HS-5 (cell line): ENCODE data around the gene BTBD2.
"Not testable (repeated sequence)": the region's sequence is repeated elsewhere in the genome, so short reads cannot be mapped to it uniquely, and the experiment has no call there.

ENCODE experiments used
- DNase-seq: peaks from one replicate; pipeline ENCODE4 v3.0.0-alpha.2; 2012; ENCODE audit warnings: low read depth

BTBD2 gene

DNA sequence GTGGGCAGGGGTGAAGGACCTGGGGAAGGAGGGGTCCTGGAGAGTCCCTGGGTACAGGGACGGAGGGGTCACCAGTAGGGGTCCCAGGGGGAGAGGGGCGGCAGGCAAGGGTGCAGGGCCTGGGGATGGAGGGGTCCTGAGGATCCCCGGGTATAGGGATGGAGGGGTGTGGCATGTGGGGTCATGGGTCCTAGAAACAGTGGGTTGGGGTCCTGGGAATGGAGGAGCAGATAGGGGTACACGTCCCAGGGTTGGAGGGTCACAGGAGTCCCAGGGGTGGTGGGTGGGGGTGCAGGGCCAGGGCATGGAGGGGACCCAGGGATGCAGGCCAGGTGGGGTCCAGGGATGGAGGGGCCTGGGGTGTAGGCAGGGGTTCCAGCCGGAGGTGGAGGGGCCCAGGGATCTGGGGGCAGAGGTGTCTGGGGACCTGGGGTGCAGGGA lies 1.4 kb downstream of the BTBD2 start:
- no peak for DNase-seq

DNA sequence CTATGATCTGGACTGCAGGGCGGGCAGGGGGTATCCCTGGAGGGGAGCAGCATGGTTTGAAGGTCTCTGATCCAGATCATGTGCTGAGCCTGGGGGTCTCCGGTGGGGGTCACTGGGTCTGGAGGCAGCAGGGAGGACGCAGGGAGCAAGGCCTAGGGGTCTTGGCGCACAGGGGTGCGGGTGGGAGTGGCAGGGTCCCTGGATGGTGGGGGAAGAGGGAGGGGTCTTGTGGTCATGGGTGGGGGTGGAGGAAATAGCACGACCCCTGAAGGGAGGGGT lies 1.9 kb downstream of the BTBD2 start:
- no peak for DNase-seq

DNA sequence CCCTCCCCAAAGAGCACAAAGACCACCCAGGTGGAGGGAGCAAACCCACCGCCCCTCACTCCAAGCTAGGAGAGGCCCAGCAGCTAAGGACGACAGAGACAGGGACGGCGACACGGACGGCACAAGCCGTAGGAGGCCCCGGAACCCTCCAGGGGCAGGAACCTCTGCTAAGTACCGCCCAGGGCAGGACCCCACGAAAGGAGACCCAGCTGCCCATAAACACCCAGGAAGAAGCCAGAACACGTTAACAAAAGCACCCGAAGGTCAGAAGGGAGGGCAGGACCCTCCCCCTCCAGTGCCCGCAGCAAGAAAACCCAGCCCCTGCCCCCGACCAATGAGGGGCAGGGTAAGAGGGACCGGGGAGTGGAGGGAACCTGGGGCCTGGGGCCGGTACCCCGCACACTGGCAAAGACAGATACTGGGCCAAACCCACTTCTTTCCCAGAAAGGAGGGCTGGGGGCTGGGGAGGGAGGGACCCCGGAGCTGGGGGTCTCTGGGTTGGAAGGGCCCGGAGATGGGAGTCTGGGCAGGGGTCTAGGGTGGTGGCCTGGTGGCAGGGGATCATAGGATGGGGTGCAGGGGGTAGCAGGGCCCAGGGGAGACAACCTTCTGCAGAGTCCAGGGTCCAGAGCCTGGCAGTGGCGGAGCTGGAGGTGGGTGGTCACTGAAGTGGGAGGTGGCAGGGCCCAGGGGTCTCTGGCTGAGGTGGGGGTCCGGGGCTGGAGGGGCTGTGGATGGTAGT lies 2.4 kb downstream of the BTBD2 start:
- no peak for DNase-seq

DNA sequence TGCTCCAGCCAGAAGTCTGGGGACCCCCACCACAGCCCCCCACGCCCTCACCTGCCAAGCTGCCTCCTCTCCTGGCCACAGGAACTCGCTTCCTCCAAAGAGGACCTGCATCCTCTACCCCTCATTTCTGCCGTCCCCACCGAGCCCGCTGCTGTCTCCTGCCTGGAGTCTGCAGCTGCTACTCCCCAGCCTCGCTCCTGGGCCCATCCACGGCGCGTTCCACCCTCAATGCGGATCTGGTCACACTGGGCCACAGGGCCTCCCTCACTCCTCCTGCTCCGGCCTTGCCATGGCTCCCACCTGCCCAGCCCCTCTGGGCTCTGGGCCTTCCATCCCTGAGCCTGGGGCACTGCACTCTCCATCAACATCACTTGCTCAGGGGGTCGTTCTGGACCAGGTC lies 4.3 kb downstream of the BTBD2 start:
- DNase-seq = no peak

DNA sequence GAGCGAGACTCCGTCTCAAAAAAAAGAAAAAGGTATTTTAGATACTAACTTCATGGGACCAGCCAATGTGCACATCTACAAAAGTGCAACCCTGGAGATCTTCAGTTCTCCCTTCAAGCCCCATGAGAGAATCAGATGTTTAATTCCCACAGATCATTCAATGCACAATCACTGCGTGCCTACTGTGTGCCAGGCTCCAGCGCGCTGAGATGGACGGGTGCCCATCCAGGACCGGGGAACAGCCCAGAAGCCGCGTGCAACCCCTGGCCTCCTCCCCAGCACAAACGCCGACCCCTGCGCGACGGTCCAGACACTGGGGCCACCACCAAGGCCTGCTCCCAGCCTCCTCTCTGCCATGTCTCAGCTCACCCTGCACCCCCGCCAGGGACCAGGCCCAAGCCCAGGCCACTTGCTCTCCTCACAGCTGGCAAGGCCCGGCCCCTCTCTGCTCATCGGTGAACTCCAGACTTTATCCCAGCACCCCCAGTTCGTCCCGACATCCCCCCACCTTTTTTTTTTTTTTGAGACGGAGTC lies 5.3 kb downstream of the BTBD2 start:
- DNase-seq = no peak

DNA sequence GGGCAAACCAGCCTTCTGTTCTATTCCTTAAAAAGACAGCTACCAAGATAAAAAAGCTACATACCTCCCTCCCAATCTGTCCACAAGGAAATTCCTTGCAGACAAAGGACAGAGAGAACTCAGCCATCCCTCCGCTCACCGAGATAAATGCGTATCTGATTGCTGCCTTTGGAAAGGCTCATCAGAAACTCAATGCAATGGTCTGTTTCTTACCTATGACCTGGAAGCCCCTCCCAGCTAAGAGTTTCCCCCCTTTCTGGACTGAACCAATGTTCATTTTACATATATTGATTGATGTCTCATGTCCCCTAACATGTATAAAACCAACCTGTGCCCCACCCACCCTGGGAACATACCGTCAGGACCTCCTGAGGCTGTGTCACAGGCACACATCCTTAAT lies 11.6 kb downstream of the BTBD2 start:
- no peak for DNase-seq

DNA sequence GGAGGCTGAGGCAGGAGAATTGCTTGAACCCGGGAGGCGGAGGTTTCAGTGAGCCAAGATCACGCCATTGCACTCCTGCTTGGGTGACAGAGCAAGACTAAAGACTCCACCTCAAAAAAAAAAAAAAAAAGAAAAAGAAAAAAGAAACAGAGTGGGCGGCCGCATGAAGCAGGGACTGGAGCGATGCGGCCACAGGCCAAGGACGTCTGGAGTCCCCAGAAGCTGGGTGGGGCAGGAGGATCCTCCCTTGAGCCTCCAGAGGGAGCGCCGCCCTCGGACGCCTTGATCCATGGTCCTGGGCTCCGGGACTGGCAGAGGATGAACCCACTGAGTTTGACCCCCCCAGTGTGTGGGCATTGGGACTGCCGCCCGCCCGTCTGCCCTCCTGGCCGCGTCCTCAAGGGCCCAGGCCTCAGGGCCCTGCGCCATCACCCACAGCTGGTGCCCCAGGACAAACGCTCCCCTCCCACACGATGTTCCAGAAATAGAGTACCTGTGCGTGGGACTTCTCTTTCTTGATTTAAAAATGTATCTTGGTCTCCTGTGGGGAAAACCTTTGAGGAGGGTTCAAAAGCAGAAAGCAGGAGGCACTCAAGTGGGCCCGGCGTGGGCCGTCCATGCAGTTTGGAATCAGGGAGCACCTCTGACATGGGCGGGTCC lies 15.5 kb downstream of the BTBD2 start:
- DNase-seq = no peak

DNA sequence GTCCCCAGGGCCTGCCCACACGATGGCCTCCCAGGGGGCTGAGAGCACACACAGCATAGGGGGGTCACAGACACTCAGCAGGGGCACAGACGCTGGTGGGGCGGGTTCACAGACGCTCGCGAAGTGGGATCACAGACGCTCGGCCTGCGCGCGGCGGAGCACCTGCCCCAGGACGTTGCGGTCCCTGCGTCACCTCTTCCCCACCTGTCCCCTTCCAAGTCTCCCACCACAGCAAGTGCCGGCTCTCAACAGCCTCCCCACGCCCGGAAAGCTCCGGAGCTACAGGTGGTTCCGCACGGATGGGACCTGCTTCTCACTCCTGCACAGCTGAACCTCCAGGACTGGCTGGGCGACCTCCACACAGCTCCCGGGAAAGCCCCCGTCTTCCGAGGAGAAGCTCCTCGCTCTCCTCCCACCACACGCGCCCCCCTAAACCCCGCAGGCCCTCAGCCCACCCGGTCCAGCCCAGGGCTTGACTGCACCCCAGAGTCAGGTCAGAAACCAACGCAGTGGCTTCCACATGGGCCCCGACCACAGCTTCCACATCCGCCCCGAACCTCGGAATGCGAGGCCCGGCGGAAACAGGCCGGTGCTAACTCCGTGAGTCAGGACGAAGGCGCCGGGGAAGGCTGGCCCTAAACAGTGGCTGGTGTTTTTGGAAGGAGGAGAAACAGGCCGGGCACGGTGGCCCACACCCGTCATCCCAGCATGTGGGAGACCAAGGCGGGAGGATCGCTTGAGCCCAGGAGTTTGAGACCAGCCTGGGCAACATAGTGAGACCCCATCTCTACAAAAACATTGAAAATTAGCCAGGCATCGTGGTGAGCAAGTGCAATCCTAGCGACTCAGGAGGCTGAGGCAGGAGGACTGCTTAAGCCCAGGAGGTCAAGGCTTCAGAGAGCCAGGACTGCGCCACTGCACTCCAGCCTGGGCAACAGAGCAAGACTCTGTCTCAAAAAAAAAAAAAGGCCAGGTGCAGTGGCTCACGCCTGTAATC lies 16.5 kb downstream of the BTBD2 start:
- no peak for DNase-seq

DNA sequence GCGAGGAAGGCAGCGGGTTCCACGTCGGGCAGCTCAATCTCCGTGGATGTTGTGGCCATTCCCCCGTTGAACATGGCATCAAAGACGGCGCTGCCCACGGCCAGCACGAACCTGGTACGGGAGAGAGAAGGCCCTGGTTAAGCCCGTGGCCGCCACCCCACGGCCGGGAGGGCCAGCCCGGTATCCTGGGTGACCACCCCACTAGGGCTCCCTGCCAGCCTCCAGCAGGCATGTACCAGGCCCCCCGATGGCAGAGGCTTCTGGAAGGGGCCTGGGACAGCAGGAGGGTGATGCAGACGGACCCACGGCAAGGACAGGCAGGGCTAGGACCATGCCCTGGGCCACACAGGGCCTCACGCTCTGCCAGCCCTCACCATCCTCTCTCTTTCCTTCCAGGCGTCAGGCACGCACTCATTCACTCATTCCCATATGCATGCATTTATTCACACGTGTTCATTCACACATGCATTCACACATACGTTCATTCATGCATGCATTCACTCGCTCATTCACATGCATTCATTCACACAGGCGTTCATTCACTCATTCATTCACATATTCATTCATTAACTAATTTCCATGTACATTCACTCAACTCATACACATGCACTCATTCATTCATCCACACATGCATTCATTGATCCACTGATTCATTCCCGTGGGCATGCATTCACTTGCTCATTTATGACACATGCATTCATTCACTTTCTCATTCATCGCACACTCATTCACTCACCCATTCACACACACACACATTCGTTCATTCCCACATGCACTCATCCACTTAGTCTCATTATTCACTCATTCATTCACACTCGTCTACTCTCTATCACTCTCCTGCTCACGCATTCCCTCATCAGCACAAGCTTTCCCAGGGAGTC lies 17.9 kb downstream of the BTBD2 start:
- DNase-seq = no peak

DNA sequence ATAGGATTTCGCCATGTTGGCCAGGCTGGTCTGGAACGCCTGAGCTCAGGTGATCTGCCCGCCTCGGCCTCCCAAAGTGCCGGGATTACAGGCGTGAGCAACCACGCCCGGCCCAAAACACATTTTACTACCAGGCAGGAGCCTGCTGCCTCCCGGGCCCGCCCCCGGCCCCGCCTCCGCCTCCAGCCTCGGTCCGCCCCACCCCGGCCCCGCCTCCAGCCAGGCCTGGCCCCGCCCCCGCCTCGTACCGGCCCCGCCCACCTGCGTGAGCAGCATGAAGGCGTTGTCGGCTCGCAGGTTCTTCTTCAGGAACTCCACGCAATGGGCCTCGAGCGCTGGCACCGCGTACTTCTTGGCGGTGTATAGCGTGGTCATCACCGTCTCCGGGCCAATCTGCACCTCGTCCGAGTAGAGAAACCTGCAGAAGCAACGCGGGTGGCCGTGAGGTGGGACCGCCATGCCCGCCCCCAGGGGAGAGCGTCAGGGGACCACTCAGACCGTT lies 22.7 kb downstream of the BTBD2 start:
- no peak for DNase-seq

DNA sequence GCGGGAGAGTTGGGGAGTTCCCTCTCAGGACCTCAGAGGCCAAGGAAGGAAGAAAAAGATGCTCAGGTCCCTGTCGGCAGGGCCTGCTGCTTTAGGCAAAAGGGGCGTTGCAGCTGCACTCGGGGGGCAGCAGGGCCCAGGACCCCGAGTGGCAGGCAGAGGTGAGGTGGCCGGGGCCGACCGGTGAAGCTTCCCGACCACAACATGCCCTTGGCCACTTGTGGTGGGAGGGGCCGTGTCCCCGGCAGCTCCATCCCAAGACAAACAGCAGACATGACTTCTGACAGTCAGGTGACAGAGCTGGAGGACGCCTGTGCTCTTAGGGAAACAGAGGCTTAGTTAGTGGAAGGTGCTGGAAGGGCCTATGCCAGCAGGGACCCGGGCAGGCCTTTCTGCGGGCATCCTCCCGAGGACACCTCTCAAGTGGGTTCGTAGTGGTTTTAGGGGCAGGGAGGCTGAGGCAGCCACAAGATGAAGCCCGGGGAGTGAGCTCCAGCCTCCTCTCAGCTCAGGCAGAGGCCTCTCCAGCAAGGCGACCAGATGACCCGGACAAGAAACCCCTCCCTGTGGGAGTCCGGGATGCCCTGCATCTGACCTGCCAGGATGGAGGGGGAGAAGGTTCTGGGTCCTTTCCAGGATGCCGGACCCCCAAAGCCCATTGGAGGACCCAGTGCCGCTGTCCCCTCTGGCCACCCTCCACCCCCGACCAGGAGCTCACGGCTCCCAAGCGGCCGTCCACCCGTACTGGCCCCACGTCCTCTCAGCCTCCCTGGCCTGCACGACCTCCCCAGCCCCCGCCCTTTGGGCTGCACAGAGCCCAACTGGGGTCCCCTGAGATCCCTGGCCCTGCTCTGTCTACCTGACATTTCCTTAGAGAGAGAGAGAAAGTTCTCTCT lies 24.2 kb downstream of the BTBD2 start:
- no peak for DNase-seq

DNA sequence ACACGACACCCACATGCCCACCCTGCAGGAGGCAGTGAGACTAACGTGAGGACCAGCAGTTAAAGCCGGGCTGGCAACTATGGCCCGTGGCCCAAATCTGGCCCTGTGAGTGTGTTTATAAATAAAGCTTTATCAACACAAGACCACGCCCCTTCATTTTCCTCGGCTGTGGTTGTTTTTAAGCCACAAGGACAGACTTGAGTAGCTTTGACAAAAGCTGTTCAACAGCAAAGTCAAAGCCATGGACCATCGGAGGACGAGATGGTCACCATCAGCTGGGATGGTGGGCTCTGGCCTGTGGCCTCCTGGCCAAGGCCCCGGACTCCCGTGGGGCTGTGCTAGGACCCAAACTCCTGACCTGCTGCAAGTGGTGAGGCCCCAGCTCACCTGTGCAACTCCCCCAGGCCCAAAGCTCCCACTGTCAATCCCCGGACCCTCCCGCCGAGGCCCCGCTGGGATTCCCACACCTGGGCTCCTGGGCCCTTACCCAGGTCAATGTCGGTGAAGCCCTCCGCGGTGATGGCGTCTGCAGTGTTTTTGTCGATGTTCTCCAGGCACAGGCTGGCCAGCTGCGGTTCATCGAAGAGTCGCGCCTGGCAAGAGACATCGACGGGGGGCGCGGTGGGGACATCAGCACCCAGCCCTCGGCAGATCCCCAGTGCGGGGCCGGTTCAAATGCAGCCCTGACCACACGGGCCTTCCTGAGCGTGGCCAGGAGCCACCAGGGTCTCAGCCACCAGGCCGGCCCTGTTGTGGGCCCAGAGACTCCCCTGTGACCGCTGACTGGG lies 25.1 kb downstream of the BTBD2 start:
- no peak for DNase-seq

DNA sequence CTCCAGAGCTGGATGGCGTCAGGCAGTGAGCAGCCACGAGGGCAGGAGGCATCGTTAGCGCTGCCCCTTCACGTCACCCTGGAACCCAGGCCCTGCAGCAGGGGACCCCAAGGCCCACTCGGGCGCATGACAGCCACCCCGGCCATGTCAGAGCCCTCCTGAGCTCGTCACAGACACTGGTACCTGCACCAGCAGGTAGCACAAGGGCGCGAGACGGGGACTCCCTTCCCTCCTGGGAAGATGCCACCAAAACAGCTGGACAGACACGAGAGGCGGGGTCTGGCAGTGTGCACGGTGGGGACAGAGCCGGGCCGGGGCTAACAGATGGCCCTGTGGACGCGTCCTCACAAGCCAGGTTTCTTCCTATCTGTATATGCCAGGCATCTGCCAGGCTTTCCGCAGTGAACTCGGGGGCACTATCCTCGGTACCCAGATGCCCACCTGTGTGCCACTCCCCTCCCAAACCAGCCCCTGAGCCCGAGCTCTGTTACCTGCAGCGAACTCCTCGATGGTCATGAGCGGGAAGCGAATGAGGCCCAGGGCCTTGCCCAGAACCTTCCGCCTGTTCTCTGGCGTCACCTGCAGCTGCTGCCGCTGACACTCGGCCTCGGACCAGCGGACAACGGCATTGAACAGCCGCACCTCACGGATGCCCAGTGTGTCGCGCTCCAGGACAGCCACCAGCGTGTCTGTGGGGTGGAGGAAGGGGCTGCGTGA lies 25.8 kb downstream of the BTBD2 start:
- DNase-seq = no peak

DNA sequence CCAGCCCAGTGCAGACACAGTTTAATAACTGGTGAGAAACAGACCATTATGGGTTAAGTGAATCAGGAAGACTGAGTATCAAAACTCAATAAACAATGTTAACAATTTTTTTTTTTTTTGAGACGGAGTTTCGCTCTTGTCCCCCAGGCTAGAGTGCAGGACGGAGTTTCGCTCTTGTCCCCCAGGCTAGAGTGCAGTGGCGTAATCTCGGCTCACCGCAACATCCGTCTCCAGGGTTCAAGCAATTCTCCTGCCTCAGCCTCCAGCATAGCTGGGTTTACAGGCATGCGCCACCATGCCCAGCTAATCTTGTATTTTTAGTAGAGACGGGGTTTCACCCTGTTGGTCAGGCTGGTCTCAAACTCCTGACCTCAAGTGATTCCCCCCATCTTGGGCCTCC lies 27.1 kb downstream of the BTBD2 start:
- DNase-seq = not testable (repeated sequence)

DNA sequence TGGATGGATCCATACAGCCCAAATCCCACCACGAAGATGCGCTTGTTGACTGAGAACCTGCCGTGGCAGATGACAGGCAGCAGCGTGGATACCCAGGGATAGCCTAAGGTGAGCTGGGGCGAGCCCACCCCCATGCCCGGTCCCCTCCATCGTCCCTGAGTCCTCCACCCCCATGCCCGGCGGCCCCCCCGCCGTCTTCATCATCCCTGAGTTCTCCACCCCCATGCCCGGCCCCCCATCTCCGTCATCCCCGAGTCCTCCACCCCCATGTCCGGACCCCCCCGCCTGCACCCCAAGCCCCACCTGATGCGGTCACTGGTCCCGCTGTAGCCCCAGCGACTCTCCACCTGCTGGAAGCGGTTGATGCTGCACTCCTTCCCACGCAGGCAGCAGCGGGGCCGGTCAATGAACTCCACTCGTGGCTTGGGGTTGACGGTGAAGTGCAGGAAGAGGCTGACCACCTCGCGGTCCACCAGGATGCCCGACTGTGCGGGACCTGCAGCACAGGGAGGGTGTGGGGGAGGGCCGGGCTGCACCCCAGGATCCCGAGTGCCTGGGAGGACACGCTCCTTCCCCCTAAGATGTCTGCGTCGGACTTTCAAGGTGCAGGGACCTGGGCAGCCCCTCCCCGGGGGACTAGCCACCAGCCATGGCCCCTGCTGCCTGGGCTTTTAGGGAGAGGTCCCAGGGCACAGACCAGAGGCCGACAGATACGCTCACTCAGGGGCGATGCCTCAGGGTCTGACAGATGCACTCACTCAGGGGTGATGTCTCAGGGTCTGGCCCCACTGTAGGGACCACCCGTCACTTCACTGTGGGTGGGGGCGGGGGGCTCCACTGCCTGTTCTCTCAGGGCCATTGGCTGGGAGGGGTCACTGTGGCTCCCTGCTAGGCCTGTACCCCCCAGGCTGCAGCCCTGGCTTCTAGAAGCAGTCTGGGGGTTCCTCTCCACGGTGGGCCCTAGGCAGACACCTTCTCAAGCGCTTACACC lies 28.0 kb downstream of the BTBD2 start:
- DNase-seq = no peak

DNA sequence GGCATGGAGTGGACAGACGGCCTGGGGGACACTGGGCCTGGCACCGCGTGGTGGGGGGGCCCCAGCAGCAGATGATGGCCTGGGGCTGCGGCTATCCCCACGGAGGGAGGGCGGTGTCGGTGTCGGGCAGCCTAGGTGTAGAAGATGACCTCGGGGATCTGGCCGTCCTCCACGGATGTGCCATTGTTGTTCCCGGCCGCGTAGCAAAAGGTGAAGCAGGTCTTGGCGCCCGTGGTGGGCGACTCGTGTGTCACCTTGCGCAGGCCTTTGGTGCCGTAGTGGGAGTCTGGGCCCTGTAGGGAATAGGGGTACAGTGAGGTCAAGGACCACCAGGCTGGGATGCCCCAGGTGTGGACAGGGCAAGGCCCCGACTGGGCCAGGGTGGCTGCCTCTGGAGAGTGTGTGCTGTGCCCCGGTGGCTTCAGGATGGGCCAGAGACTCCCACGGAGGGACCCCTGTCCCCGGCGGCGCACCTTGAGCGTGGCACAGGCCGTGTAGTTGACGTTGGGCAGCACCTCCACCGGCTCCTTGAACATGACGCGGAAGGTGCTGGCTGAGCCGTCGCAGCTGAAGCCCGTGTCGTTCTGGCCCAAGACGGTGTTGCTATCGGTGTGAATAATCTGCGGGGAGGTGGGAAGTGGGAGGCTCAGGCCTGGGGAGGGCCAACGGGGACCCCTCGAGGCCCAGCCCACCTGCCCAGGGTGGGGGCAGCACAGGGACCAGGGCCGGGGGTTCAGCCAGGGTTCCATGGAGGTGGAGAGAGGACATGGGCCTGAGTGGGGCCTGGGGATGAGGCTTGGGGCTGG lies 29.0 kb downstream of the BTBD2 start:
- DNase-seq = no peak
